HCT116 (cell line): ENCODE measurements around the gene ILF2. TPM values are rescaled to one million over a fixed set of nuclear protein-coding genes. Genes with fewer than 3 reads are reported as not detected.

Experiments used
- ATAC-seq: fragments of 200-7000 bp; cut with Tn5 transposase; 2 replicates; pipeline ENCODE4 v1.9.1; 2020; ENCODE audit warnings: mild to moderate bottlenecking, moderate library complexity
- BruUV-seq: library from RNA; stranded (reverse); fragments of 400-500 nt; replicated peaks from 2 replicates; lab custom pipeline; 2021; lab: Mats Ljungman, UMichigan
- CTCF ChIA-PET: fragments of 300-600 bp; sonication (Branson Sonifier 250); formaldehyde crosslinking; loops from one replicate; lab custom pipeline; 2021; ENCODE audit warnings: antibody characterized with exemption; lab: Charles Lee
- POLR2A ChIA-PET: fragments of 300-600, 350-600 bp; sonication (Branson Sonifier 250); formaldehyde crosslinking; loops from one replicate; lab custom pipeline; 2021; ENCODE audit warnings: antibody characterized with exemption; lab: Charles Lee
- RAD21 ChIA-PET, 2 experiments: fragments of 300-600 bp; sonication (Branson Sonifier 250); formaldehyde crosslinking; loops; one replicate each; lab custom pipeline; 2023; ENCODE audit warnings: low total read pairs in 2 of 2; ENCODE audit not compliant: uncharacterized antibody in 2 of 2, unreplicated experiment in 2 of 2, low non-redundant PET in 1 of 2; lab: Charles Lee
- DNase-seq: peaks from one replicate; pipeline ENCODE4 v3.0.0-alpha.2; 2010; ENCODE audit warnings: low read depth, low spot score
- H2AFZ ChIP-seq: fragments of 200-600 bp; shearing (Covaris generic), sonication (generic); 2 replicates; pipeline ENCODE4 v1.6.1; 2017; ENCODE audit warnings: low read depth, mixed run types, mixed read lengths, antibody characterized with exemption, low read length; ENCODE audit not compliant: poor library complexity, severe bottlenecking
- H3K27ac ChIP-seq: 2 replicates; pipeline ENCODE4 v1.5.1; 2012; ENCODE audit warnings: low read depth, low read length
- H3K27me3 ChIP-seq: fragments of 200-600 bp; sonication (generic); 2 replicates; pipeline ENCODE4 v1.6.1; 2016; ENCODE audit warnings: mixed run types, low read length, mixed read lengths; ENCODE audit not compliant: insufficient read depth
- H3K36me3 ChIP-seq, 2 experiments: fragments of 200-500 bp in 1 of 2; fragments of 200-600 bp in 1 of 2; sonication (Bioruptor generic) in 1 of 2; sonication (generic) in 1 of 2; 2 replicates each; pipeline versions ENCODE4 v1.5.1 to v1.6.1; 2014 to 2016; ENCODE audit warnings: low read length in 2 of 2, inconsistent platforms in 1 of 2, mixed read lengths in 1 of 2, mixed run types in 1 of 2; ENCODE audit not compliant: insufficient read depth in 2 of 2, control insufficient read depth in 1 of 2
- H3K4me1 ChIP-seq, 2 experiments: fragments of 200-600 bp in 1 of 2; sonication (generic) in 1 of 2; 2 replicates each; pipeline versions ENCODE4 v1.5.1 to v1.6.1; 2012 to 2017; ENCODE audit warnings: low read length in 2 of 2, inconsistent platforms in 1 of 2, mild to moderate bottlenecking in 1 of 2, mixed read lengths in 1 of 2, mixed run types in 1 of 2, moderate library complexity in 1 of 2; ENCODE audit not compliant: insufficient read depth in 2 of 2, control insufficient read depth in 1 of 2
- H3K4me2 ChIP-seq: fragments of 200-600 bp; sonication (generic); 2 replicates; pipeline ENCODE4 v1.6.1; 2017; ENCODE audit warnings: mixed run types, low read length, mixed read lengths
- H3K4me3 ChIP-seq, 2 experiments: fragments of 200-600 bp in 1 of 2; sonication (generic) in 1 of 2; replicated peaks in 1 of 2; 2 replicates each; pipeline ENCODE4 v1.5.1; 2011 to 2016; ENCODE audit warnings: low read length in 2 of 2, control low read depth in 1 of 2, low read depth in 1 of 2, mild to moderate bottlenecking in 1 of 2, mixed read lengths in 1 of 2, mixed run types in 1 of 2
- H3K79me2 ChIP-seq: fragments of 200-600 bp; sonication (generic); 2 replicates; pipeline ENCODE4 v1.6.1; 2017; ENCODE audit warnings: mild to moderate bottlenecking, mixed run types, low read length, moderate library complexity, mixed read lengths; ENCODE audit not compliant: insufficient read depth
- H3K9ac ChIP-seq: fragments of 200-600 bp; sonication (generic); 2 replicates; pipeline ENCODE4 v1.6.1; 2016; ENCODE audit warnings: low read length, mixed read lengths
- H3K9me2 ChIP-seq: fragments of 200-600 bp; sonication (generic), shearing (Covaris generic); 2 replicates; pipeline ENCODE4 v1.6.1; 2017; ENCODE audit warnings: mixed run types, mild to moderate bottlenecking, moderate library complexity; ENCODE audit not compliant: insufficient read depth
- H3K9me3 ChIP-seq, 2 experiments: fragments of 200-500 bp in 1 of 2; fragments of 200-600 bp in 1 of 2; sonication (Bioruptor generic) in 1 of 2; sonication (generic) in 1 of 2; 2 replicates each; pipeline ENCODE4 v1.6.1; 2014 to 2017; ENCODE audit warnings: low read length in 2 of 2, mixed read lengths in 2 of 2, inconsistent platforms in 1 of 2, low read depth in 1 of 2, mild to moderate bottlenecking in 1 of 2, mixed run types in 1 of 2, moderate library complexity in 1 of 2; ENCODE audit not compliant: control insufficient read depth in 1 of 2, insufficient read depth in 1 of 2
- H4K20me1 ChIP-seq: fragments of 200-600 bp; sonication (generic), shearing (Covaris generic); 2 replicates; pipeline ENCODE4 v1.6.1; 2017; ENCODE audit warnings: mixed run types, mild to moderate bottlenecking, moderate library complexity; ENCODE audit not compliant: insufficient read depth
- ATF3 ChIP-seq: IDR thresholded peaks from 2 replicates; pipeline ENCODE4 v1.6.1; 2012
- CBX3 ChIP-seq: IDR thresholded peaks from 2 replicates; pipeline ENCODE4 v1.6.1; 2012; ENCODE audit warnings: low read depth
- CEBPB ChIP-seq: IDR thresholded peaks from 2 replicates; pipeline ENCODE4 v1.6.1; 2012; ENCODE audit warnings: low read depth
- EGR1 ChIP-seq: IDR thresholded peaks from 2 replicates; pipeline ENCODE4 v1.6.1; 2012; ENCODE audit warnings: low read depth
- ELF1 ChIP-seq: IDR thresholded peaks from 2 replicates; pipeline ENCODE4 v1.6.1; 2012; ENCODE audit warnings: low read depth, borderline replicate concordance
- MAX ChIP-seq: IDR thresholded peaks from 2 replicates; pipeline ENCODE4 v1.6.1; 2012
- POLR2A ChIP-seq: IDR thresholded peaks from 2 replicates; pipeline ENCODE4 v1.7.0; 2011; ENCODE audit warnings: borderline replicate concordance; ENCODE audit not compliant: insufficient read depth, insufficient read length; ENCODE audit errors: extremely low read depth
- POLR2AphosphoS5 ChIP-seq: IDR thresholded peaks from 2 replicates; pipeline ENCODE4 v1.6.1; 2011; ENCODE audit warnings: mild to moderate bottlenecking, low read depth, low read length, moderate library complexity
- RAD21 ChIP-seq: IDR thresholded peaks from 2 replicates; pipeline ENCODE4 v1.6.1; 2012; ENCODE audit warnings: low read depth, mild to moderate bottlenecking
- SIN3A ChIP-seq: IDR thresholded peaks from 2 replicates; pipeline ENCODE4 v1.6.1; 2012; ENCODE audit warnings: low read depth
- SP1 ChIP-seq: IDR thresholded peaks from 2 replicates; pipeline ENCODE4 v1.6.1; 2012; ENCODE audit warnings: low read depth
- SRF ChIP-seq: IDR thresholded peaks from 2 replicates; pipeline ENCODE4 v1.6.1; 2012; ENCODE audit warnings: low read depth
- TCF7L2 ChIP-seq: IDR thresholded peaks from 2 replicates; pipeline ENCODE4 v1.7.0; 2011; ENCODE audit warnings: borderline replicate concordance, inconsistent platforms; ENCODE audit not compliant: insufficient read depth, insufficient read length; ENCODE audit errors: extremely low read depth
- YY1 ChIP-seq: IDR thresholded peaks from 2 replicates; pipeline ENCODE4 v1.6.1; 2011; ENCODE audit warnings: low read length, low read depth, moderate library complexity, mild to moderate bottlenecking; ENCODE audit not compliant: insufficient replicate concordance; ENCODE audit errors: extremely low read depth
- ZBTB33 ChIP-seq: IDR thresholded peaks from 2 replicates; pipeline ENCODE4 v1.6.1; 2011; ENCODE audit warnings: mild to moderate bottlenecking, low read length, moderate library complexity; ENCODE audit not compliant: insufficient replicate concordance; ENCODE audit errors: extremely low read depth
- intact Hi-C: fragments of 100-400 bp; cut with micrococcal nuclease; formaldehyde crosslinking; loops from 2 replicates; pipeline ENCODE4 v1.10.0; 2022
- total RNA-seq: library from RNA; stranded (reverse); gene quantifications from one replicate; pipeline ENCODE4 v1.2.1, GENCODE V29; 2021; ENCODE audit not compliant: unreplicated experiment
- TF ChIP-seq, protein P1 (sequence below), 3 experiments: fragments of 200-600 bp in 1 of 3; sonication (generic) in 1 of 3; IDR thresholded peaks in 2 of 3; conservative IDR thresholded peaks in 1 of 3; 2 replicates each; pipeline ENCODE4 v1.5.1; 2012 to 2017; ENCODE audit warnings: low read depth in 2 of 3, low read length in 2 of 3, antibody characterized with exemption in 1 of 3, borderline replicate concordance in 1 of 3, control low read depth in 1 of 3, mild to moderate bottlenecking in 1 of 3, mixed read lengths in 1 of 3, mixed run types in 1 of 3, moderate library complexity in 1 of 3; ENCODE audit not compliant: insufficient read depth in 1 of 3

The ILF2 gene
- total RNA-seq, 1 experiment from 2014 or later = 335 TPM

GRCh38 chr1:153638261-153638660 lies 32.5 kb downstream of the ILF2 start:
- POLR2A ChIA-PET = interaction anchor here (0.7 to 1.2 kb wide), 2 partner anchors 11 to 161 kb away, joined by 3 to 4 read pairs; partner anchors contain the start of gene S100A13
- no peak for TF ChIP-seq SP1
- TF ChIP-seq POLR2A = no peak
- TF ChIP-seq ELF1 = no peak
- no peak for TF ChIP-seq SIN3A
- TF ChIP-seq POLR2AphosphoS5 = no peak
- TF ChIP-seq CBX3 = no peak
- TF ChIP-seq EGR1 = no peak
- no peak for TF ChIP-seq CEBPB
- TF ChIP-seq, protein P1, sequence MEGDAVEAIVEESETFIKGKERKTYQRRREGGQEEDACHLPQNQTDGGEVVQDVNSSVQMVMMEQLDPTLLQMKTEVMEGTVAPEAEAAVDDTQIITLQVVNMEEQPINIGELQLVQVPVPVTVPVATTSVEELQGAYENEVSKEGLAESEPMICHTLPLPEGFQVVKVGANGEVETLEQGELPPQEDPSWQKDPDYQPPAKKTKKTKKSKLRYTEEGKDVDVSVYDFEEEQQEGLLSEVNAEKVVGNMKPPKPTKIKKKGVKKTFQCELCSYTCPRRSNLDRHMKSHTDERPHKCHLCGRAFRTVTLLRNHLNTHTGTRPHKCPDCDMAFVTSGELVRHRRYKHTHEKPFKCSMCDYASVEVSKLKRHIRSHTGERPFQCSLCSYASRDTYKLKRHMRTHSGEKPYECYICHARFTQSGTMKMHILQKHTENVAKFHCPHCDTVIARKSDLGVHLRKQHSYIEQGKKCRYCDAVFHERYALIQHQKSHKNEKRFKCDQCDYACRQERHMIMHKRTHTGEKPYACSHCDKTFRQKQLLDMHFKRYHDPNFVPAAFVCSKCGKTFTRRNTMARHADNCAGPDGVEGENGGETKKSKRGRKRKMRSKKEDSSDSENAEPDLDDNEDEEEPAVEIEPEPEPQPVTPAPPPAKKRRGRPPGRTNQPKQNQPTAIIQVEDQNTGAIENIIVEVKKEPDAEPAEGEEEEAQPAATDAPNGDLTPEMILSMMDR (IDR thresholded peaks at IDR 0.05 in 2 of 3, conservative IDR thresholded peaks at IDR 0.05 in 1 of 3; ENCODE audit: borderline replicate concordance in 1 of 3, insufficient read depth in 1 of 3, low read depth in 2 of 3, low read length in 2 of 3) = no peak
- TF ChIP-seq YY1 = no peak
- TF ChIP-seq RAD21 = no peak
- no peak for TF ChIP-seq ATF3
- TF ChIP-seq SRF = no peak
- TF ChIP-seq TCF7L2 = no peak
- TF ChIP-seq ZBTB33 = no peak
- TF ChIP-seq MAX = no peak
- Histone ChIP-seq H3K9me3 (no peaks in the 10 kb centered on the region), H3K27me3 (no peaks in the 10 kb centered on the region), H2AFZ (no peak overlapping the region), H3K9ac (no peak overlapping the region), H3K36me3 (peaks cover 62 to 74% of the 10 kb centered on the region in 2 experiments), H3K9me2 (no peaks in the 10 kb centered on the region), H4K20me1 (peaks cover 4% of the 10 kb centered on the region; the same call in 1 of the 2 replicates), H3K79me2 (peaks cover 94% of the 10 kb centered on the region), H3K4me2 (no peak overlapping the region), H3K4me1 (peaks cover 7 to 13% of the 10 kb centered on the region in 2 experiments), H3K4me3 (no peak overlapping the region), H3K27ac (no peak overlapping the region)
- no TSS peak for BruUV-seq
- RAD21 ChIA-PET = no interaction called here
- no peak for DNase-seq
- CTCF ChIA-PET = interaction anchor here (1.2 kb wide), 1 partner anchor 11 kb away, joined by 5 read pairs; the partner anchor contains the start of gene S100A13
- intact Hi-C loops = no loop called here
- no peak for ATAC-seq
